Right forelimb (tissue), 1 donor: ENCODE measurements around the gene JHY.

Experiments
- DNase-seq: peaks from one replicate; pipeline ENCODE4 v3.0.0-alpha.2; 2018

The JHY gene

DNA sequence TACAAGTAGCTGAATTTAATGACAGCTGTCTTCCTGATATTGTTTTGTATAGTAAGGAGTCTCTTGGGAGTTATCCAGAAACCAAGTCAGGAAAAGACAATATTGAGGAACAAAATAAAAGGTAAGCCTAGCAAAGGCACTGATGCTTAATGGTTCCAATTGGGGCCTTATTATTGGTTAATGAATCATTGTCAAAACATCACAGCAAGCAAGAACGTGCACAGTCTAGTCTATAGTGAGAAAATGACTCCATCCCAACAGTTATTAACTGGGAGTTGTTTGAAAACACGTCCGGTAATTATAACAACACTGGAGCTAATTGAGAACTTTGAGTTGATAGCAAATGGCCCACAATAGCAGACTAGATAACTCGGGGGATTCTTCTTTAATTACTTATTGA lies 81.4 kb downstream of the JHY start:
- DNase-seq = no peak

DNA sequence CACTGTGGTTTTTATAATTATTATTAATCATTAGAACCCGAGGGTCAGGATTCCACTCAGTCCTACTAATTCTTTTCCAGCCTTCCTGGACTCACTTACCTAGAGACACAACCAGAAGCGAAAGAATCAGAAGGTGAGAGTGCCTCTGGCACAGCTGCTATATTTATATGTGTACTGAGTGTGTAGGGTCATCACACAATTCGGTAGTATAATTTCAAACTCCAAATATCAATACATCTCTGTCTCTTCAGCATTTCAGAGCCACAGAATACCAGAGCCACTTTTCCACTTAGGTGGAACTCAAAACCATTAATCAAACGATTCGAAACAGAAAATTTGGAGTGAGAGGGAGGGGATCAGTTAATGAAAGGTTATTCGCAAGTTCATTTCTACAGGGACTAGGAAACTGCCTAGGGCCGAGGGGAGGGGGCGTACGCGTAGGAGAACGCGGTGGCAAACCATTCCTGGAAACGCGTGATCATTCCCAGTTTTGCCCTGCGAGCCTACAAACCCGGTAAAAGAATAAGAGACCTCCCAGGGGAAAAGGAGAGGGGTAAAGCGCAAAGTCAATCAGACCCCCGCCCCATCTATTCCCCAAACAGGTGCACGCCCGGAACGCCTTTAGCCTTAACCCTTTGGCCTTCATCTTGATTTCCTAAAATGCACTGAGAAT lies 93.6 kb downstream of the JHY start:
- peak; percentile 42 for DNase-seq

DNA sequence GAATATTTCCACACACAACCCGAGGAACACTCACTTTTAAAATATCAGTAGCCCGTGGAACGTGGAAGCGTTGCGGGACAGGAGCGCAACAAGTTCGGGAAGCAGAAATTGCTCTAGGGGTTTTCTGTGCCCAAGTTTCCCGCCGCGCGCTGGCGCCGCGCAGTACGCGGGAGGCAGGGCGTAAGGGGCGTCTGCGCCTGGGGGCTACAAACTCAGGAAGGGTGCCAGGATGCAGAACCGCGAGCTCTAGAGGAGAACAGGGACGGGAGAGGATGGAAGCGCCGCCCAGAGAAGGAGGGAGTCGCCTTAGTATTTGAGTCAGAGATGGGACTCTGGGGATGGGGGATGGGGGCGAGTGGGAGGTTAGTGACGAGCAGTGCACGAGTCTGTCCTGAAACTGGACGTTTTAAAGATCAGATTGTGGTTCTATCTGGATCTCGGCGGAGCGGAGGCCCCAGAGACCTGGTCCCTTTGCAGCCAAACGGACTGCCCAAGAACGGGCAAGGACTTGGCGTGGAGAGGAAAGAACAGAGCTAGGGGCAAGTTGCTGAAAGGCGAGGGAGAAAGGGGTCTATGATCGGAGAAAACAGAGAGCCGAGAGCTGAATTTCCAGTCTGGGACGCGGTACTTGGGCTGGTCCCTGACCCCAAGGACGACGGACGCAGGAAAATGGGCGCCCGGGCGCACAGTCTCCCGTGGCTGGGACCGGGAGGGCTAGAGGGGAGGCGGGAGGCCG lies 94.3 kb downstream of the JHY start:
- peak; percentile 42 for DNase-seq

DNA sequence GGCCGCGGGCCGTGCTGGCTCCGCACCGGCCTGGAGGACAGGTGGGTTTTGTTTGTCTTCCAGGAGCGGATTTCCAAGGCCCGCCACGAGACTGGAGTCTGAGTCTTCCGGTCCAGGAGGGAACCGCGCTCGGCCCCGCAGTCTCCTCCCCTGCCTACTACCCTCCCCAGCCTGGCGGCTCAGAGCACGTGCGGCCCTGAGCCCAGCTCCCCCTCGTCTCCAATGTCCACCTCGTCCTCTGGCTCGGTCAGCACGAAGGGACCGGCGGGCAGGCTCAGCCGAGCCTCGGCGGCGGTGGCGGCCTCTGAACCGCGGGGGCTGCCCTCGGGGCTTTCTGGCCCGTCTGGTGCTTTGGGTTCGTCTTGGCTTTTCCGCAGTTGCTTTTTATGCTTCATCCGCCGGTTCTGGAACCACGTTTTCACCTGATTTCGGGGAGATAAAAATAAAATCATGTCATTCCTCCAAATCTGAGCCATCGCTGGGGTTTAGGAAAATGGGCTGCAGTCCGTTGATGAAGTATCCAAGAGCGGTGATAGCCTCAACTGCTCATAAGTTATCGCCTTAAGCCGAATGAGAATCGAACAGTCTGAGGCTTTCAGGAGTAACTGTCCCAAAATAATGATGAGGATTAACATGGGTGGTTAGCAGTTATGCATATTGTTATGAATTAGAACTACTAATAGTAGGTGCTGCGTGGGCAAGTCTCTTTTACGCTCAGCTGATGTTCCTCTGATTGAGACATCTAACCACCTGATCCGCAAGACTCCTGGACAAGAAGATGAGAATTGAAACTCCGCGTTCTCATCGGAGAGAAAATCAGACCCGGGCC lies 95.1 kb downstream of the JHY start:
- DNase-seq = no peak

DNA sequence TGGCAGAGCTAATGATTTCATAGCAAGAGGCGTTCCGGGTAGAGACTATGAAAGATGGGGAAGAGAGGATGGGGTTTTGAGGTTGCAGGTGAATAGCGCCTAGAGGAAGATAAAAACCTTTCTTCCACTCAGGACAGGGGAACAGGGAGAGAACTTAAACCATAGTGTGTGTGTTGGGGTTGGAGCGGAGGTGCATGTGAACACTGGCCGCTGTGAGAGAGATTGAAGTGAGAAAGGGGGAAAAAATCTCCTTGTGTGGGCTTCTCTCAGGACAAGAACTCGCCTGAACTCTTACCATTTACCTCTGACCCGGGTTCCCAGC lies 95.7 kb downstream of the JHY start:
- peak; percentile 41 for DNase-seq

DNA sequence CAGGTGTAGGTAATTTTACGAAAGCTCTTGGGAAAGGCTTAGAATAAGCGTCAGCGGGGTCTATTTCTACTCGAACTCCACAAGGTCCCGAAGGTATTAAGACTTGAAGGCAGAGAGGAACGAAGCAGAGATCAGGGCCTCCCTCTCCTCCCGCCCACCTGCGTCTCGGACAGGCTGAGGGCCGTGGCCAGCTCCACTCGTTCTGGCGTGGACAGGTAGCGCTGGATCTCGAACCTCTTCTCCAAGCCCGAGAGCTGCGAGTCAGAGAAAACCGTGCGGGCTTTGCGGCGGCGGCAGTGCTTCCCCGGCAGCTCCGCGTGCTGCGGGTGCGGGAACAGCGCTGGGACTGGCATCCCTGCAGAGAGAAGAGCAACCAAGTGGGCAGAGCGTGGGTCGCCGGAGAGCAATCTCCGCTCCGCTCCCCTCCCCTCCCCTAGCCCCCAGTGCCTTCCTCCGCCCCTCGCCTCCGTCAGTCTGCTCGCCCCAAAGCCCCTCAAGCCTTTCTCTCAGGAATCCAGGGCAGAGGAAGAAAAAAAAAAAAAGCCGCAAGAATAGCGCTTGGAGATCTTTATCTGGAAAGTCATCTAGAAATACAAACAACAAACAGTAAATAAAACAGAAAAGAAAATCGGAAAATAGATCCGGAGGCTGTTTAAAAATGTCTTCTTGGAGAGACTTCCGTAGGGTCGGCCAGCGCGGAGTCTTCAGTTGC lies 96.7 kb downstream of the JHY start:
- DNase-seq = no peak

DNA sequence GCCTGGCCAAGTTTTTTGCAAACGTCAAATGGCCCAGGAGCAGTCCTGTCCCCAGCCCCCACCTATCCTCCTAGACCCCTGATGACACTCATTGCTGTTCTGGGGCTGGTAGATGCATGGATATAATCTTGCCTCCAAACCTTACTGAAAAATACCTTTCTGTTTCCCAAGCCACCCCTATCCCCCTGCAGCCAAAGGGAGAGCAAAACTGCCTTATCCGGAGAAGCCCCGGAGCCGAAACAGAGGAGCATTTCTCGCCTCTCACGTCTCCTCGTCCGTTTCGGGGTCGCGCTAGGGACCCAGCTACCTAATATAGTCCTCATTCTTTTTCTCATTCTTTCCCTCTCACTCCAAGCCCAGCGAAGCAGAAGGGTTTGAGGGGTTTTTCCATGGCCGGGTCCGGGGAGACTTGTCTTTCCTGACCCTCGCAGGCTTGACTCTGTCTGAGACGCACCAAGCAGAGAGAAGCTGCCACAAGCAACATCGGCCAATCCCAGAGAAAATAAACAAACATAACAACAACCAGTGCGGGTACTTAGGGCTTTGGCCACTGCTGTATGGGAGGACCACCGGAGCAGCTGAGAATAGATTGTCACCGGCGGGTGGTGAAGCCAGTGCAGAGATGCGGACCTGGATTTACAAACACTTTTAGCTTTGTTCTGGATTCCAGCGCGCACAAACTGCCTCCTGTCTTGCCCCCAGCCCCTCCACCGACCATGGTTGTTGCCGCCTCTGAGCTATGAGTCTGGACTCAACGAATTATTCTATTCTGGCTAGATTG lies 97.4 kb downstream of the JHY start:
- peak; percentile 40 for DNase-seq

DNA sequence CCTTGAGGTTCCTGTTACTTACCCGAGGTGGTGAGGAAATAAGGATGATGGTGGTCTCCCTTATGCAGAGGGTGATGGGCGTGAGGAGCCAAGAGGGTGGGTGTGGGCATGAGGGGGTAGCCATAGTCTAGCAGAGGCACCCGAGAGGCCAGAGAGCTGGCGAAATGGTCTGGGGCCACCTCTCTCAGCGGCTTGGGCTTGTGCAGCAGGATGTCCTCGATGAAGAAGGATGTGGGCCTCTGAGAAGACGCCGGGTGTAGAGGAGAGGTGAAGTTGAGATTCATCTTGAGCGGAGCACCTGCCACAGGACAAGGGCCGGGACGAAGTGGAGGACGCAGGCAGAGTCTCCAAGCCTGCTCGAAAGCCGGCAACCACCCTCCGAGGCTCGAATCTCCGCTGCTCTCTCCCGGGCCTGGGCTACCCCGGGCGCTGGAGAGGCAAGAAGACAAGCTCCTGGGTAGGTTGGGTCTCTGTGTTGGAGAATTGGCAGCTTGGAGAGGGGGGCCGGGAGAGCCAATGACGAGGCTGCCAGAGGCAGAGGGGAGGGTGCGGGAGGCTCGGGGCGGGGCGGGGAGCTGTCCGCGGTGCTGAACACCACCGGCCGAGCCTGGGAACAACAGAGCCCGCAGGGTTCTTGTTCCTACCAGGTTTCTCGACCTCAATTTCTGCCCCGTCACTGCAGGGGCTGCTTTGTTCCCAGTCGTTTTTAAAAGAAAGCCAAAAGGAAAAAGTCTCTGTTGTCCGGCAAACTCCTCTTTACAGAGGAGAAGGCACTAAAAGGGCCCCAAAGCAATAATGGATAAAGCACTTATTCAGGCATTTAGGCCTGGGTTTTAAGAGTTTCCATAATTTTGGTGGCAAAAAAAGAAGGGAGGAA lies 99.1 kb downstream of the JHY start, which contains the start of gene BSX:
Gene BSX (minus strand): TSS at position 447 of the 877 bp plus-strand sequence. CDS start 163 bp downstream, at position 284.
- DNase-seq = peak; percentile 88

DNA sequence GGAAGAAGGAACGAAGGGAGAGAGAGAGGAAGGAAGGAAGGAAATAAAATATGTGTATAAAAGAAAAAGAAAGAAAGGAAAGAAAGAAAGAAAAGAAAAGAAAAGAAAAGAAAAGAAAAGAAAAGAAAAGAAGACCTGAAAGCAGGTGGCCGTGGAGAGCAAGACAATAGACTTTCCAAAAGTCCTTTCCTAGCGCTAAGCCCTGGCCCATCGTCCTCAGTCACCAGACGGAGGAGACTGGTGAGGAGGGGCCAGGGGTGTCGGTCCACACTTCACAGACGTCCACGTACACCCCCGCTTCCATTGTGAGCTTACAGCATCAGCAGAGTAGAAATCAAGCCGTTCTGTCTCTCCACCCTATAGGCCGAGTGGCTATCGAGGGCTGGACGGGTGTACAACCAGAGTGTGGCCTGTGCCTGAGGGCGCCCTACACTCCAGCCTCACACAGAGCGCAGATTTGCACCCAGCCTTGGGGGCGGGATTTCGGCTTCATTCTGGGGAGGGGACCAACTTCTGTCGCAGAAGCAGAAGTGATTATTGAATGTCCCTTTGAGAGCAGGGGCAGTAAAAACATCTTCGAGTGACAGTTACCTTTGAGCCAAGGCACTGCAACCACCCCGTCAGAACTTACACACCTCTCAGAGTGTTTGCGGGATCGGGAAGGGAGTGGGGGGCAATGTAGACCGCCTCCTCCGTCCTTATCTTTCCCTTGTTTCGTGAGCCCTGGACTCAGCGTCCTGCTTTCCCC lies 101.1 kb downstream of the JHY start:
- DNase-seq = no peak

DNA sequence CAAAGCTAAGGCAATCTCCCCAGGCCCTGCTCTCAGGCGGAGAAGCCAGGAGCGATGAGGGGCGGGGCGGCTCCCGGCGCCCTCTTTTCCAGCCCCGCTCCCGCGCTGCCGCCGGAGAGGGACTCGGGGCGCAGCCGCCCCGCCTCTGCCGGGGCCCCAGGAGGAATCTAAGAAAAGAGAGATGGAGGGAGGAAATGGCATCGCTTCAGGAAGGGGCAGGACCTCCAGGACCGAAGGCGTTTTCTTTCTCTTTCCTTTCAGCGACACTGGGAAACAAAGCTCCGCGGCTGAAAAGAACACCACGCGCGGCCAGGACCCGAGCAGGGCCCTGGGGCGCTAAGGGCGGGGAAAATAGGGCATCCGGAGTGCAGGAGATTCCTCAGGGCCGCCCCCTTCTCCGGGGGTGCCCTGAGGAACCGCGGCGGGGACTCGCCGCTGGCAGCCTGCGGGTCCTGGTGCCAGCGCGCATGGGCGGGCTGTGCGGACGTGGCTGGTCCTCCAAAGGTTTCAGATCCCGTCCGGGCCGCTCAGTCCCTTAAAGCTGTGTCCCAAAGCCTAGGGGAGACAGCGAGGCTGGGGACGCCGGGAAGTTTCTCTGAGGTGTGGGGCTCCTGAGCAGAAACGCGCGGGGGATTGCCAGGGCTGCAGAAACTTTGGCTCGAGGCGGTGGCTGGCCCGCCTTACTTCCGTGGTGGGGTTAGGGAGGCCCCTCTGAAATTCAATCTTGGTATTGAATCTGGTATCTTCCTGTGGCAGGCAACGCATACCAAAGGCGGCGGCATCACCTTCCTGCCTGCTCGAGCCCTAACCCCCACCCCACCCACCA lies 101.8 kb downstream of the JHY start:
- peak; percentile 44 for DNase-seq

DNA sequence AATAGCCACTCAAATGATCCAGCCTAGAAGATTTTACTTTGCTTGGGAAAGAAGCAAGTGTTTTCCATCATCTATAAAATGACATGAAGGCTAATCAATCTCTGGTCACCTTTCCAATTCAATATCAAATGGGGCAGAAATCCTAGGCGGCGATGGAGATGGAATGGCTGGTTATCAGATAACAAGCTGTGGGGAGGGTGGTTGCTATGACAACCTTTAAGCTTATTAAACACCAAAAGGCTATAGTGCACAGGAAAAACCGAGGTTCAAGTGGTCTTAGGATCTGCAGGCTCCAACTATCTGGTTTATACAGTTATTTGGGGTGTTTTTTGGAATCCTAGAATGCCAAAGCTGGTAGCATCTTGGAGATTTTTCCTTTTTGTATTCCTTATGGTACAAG lies 113.0 kb downstream of the JHY start:
- DNase-seq = no peak

DNA sequence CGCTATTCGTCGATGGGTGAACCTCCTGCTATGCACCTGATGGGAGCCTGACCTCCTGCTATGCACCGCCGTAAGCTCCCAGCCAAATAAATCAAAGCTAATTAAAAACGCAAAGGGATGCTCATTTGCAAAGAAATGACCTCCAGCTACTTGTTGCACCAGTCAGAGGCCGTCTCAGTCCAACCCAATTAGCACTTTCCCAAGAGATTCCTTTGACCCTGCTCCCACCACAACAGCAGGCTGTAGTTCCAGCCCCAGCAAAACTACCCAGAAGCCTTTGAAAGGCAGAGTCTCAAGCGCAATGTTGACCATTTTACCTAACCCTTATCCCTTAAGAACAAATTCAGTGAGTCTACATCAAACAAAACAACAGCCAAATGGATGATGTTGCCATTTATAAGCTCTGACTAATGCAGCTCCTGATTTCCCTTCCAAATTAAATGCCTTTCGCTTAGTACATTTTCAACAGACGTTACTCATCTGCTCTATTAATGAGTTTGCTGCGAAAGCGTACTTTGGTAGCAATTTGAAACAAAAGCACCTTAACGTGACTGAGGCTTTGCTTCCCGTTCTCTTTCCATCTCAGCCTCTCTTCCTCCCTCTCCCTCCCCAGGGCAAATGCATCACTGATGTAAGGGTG lies 116.3 kb downstream of the JHY start:
- no peak for DNase-seq

DNA sequence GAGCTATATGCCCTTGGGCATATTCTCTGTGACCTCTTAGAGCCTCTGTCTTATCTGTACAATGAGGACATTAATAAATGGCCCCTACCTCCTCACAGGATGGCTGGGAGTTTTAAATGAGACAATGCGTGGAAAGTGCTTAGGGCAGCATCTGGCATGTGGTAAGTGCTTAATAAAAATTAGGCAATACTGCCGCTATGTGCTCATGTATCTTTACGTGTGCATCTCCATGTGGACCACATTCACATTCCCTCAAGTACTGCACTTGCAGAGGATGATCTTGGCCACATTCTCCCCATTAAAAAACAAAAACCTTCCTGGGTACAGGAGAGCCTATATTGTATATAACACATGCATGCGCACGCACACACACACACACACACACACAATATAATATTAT lies 118.2 kb downstream of the JHY start:
- no peak for DNase-seq

DNA sequence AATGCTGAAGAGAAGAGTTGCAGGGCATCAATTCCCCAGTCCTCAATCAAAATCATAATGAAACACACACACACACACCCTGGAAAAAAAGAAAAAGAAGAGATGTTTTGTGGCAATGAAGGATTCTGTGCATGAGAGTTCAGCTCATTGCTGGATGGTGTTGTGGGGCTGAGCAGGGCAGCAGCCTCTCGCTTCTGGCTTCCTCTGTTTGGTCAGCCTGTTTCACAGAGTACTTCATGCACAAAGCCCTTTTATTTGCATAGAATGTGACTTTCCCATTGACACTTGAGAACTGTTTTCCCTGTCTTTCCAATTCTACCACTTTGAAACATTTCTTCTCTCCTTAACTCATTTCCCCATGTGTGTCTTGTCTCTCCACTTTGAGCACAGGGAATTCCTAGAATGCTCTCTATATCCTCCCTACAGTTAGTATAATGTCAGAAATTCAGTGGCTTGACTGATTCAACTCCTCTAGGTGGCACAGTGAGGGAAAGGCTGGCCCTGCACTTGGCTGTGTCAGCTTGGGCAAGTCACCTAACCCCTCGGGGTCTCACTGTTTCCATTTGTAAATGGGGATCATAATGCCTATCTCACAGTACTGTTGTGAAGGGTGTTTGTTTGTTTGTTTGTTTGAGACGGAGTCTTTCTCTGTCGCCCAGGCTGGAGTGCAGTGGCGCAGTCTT lies 124.4 kb downstream of the JHY start:
- DNase-seq = no peak
